IPS DF 4.7 (cell line): ENCODE data around the gene LRWD1.
"Not testable (repeated sequence)": the region's sequence is repeated elsewhere in the genome, so short reads cannot be mapped to it uniquely, and the experiment has no call there.

Experiments
- DNase-seq: peaks from one replicate; pipeline ENCODE4 v3.0.0-alpha.2; 2013; ENCODE audit warnings: low spot score; ENCODE audit errors: extremely low read depth

LRWD1 gene

GRCh38 chr7:102494026-102494425 is 29.2 kb downstream of the LRWD1 start:
- DNase-seq, result not testable (repeated sequence)

DNA sequence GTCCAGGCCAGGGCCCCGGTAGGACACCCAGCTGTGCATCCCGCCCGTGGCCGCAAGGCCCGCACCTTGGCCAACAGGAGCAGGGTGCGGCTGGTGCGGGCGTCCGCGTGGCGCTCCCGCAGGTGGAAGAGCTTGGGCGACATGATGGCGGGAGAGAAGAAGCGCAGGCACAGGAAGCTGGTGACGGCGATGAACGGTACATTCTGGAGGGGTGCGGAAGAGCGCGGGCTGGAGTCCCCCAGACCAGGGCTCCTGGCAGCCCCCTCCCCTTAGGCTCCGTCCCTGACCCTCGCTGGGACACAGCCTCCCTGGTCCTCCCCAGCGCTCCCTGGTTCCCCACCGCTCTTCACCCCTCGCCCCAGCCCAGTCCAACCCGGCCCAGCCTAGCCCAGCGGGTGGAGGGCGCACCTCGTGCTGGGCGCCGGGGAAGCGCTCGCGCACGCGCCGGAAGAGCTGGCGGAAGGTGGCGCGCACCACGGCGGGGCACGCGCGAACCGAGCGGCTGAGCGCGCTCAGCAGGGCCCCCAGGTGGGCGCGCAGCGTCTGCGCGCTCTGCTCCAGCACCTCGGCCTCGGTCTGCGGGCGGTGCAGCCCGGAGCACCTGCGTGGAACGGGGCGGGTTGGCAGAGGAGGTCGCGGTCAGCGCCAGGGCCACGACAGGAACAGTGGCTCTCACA is 29.8 kb downstream of the LRWD1 start:
- not testable (repeated sequence) for DNase-seq

DNA sequence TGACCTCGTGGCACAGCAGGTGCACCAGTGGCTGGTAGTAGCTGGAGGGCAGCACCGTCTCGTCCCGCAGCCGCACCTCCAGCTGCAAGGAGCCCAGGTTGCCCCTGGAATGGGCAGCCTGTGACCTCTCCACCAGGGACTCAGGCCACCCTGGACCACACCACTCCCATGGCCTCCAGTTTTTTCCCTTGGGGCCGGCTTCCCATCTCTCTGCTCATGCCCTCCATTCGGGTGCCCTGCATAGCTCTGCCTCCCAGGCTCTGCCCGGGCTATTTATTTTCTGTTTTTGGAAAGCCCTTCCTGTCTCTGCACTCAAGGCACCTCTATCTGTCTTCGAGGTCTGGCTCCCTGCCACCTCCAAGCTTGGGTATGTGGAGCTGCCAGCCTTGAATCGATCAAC is 32.1 kb downstream of the LRWD1 start:
- not testable (repeated sequence) for DNase-seq

DNA sequence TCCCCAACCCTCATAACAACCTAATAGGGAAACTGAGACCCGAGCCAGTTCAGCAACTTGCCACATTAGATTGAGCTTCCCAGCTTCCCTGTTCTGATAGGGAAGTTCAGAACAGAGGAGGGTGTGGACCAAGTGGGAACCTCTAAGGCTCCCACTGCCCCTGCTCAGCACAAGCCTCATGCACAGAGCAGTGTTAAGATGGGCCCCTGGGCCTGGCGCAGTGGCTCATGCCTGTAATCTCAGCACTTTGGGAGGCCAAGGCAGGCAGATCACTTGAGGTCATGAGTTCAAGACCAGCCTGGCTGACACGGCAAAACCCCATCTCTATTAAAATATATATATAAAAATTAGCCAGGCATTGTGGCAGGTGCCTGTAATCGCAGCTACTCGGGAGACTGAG is 32.5 kb downstream of the LRWD1 start:
- DNase-seq, result not testable (repeated sequence)

- not testable (repeated sequence) for DNase-seq
These were observed 33.5 kb downstream of the LRWD1 start for GRCh38 chr7:102498321-102498720.

GRCh38 chr7:102503141-102503540 is 38.4 kb downstream of the LRWD1 start:
- DNase-seq, result not testable (repeated sequence)

DNA sequence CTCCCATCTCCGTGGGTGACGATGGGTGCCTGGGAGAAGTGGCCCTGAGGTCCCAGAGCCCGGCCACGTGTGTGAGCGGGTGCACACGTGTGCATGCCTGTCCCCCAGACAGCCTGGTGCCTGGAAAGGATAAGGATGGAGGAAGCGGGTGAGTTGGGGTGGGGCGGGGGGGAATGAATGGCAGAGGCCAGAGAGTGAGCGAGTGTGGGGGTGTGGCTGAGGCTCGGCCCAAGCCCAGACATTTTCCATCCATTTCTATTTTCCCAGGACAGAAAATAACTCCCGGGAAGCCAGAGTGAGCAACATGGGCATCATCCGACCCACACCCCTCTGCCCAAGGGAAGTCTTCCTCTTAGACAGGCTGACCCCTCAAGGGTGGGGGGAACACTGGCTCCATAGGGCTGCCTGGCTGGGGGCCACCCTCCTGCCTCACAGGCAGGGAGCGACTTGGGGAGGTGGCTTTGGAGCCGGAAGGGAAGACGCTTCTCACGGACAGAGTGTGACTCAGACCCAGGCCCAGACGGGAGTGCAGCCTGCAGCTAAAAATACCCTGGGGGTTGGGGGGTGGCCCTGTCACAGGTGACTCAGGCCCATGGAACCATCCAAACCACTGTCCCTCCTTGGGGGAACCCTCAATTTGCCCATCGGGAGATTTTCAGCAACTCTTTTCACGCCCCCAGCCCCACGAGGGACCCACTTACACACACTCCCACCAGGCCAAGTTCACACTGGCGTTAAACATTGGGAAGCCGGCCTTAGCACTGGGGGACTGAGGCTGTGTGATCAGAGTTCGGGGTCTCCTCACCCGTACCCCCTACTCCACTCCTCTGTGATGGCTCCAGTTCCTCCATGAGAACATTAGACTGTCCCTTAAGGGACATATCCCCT is 40.8 kb downstream of the LRWD1 start:
- not testable (repeated sequence) for DNase-seq

DNA sequence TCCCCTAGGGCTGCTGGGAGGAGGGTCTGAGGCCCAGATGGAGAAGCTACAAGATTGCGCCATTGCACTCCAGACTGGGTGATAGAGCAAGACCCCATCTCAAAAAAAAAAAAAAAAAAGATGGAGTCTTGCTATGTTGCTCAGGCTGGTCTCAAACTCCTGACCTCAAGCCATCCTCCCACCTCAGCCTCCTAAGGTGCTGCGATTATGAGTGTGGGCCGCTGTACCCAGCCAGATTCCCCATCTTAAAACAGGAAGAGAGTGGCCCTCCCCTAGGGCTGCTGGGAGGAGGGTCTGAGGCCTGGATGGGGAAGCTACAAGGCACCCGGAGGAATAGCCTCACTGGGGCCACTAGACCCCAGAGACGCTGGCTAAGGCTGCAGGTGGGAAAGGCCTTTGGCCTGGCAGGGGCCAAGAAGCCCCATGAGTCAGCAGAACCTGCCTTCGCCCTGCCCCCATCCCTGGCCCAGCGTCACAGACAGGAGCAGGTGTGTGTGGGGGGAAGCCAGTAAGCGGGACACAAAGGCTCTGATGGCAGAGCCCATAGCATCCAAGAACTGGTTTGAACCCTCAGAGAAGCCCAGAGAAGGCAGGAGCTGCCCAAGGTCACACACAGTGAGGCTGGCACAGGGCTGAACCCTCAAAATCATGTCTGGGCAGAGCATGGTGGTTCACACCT is 42.8 kb downstream of the LRWD1 start:
- not testable (repeated sequence) for DNase-seq

DNA sequence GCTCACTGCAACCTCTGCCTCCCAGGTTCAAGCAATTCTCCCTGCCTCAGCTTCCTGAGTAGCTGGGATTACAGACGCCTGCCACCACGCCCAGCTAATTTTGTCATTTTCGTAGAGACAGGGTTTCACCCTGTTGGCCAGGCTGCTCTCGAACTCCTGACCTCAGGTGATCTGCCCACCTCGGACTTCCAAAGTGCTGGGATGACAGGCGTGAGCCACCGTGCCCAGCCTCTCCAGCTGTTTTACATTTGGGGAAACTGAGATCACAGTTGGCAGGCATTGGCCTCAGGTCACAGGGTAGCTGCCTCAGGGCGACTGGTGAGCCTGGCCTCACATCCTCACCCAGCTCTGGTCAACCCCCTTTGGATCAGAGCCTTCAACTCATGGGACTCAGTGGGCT is 45.8 kb downstream of the LRWD1 start:
- DNase-seq, result not testable (repeated sequence)

DNA sequence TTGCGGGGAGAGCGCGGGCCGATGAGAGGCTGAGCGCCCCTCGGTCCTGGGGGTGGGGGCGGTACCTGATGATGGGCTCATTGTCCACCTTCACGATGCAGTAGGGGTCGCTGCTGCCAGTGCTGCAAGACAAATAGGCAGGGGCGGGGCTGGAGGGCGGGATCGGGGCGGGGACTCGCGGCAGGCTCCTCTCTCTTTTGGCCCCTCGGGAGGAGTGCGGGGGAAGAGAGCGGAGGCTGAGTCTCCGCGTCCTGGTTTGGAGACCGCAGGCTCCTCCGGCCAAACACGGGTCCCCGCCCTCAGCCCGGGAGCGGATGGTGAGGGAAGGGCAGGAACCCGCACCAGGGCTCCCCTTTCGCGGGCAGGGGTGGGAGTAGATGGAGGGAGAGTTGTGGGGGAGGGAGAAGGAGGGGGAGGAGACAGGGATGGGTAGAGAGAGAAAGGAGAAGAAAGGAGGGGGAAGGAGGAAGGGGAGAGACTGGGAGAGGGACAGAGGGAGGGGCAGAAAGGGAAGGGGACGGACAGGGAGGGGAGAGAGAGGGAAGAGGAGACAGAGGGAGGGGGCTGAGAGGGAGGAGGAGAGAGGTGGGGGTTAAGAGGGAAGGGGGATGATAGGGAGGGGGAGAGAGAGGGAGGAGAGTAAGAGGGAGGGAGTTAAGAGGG is 47.2 kb downstream of the LRWD1 start:
- DNase-seq, result not testable (repeated sequence)

DNA sequence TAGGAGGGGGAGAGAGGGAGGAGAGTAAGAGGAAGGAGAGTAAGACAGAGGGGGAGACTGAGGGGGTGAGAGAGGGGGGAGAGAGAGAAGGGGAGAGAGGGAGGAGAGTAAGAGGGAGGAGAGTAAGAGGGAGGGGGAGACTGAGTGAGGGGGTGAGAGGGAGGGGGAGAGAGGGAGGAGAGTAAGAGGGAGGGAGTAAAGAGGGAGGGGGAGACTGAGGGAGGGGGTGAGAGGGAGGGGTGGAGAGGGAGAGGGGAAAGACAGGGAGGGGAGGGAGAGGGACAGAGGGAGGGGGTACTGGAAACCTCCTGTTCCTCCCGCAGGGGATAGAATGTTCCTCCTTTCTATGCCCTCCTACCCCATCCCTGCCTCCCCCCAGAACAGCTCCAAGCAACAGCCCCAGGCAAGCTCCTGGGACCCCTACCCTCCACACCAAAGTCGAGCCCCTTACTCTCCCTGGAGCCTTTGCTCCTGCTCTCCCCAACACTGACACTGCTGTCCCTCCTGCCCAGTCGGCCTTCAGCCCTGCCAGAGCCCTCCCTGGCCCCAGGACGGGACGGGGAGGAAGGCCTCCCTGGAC is 47.9 kb downstream of the LRWD1 start:
- DNase-seq, result not testable (repeated sequence)

- DNase-seq, result not testable (repeated sequence)
These were observed 50.3 kb downstream of the LRWD1 start for GRCh38 chr7:102514881-102515721.

GRCh38 chr7:102515889-102516288 is 51.1 kb downstream of the LRWD1 start:
- not testable (repeated sequence) for DNase-seq

- not testable (repeated sequence) for DNase-seq
These were observed 52.2 kb downstream of the LRWD1 start for GRCh38 chr7:102516951-102517350.

GRCh38 chr7:102517550-102518147 is 52.9 kb downstream of the LRWD1 start, which contains the start of gene RASA4B:
Gene RASA4B, minus strand, starts transcription at chr7:102517777. Its CDS starts 67 bp downstream, at chr7:102517710.
- not testable (repeated sequence) for DNase-seq

- DNase-seq, result not testable (repeated sequence)
These were observed 56.0 kb downstream of the LRWD1 start for GRCh38 chr7:102520797-102521196.
